ES-I3 (cell line): ENCODE results near the gene WNK1.

ENCODE experiments used
- H3K36me3 ChIP-seq: 2 replicates; pipeline ENCODE4 v1.6.1; 2013; ENCODE audit warnings: mild to moderate bottlenecking, low read length, control low read depth, moderate library complexity; ENCODE audit not compliant: insufficient read depth
- H3K4me1 ChIP-seq: 2 replicates; pipeline ENCODE4 v1.6.1; 2013; ENCODE audit warnings: mild to moderate bottlenecking, control low read depth, low read length; ENCODE audit not compliant: insufficient read depth
- H3K9ac ChIP-seq: 2 replicates; pipeline ENCODE4 v1.6.1; 2013; ENCODE audit warnings: low read depth, mild to moderate bottlenecking, low read length, moderate library complexity
- H3K9me3 ChIP-seq: 2 replicates; pipeline ENCODE4 v1.6.1; 2013; ENCODE audit warnings: mild to moderate bottlenecking, low read length, moderate library complexity; ENCODE audit not compliant: control insufficient read depth, insufficient read depth

Gene WNK1

GRCh38 chr12:953776-954175 lies 201.4 kb downstream of the WNK1 start:
- Histone ChIP-seq H3K36me3 (no peaks in the 10 kb centered on the region), H3K9me3 (no peaks in the 10 kb centered on the region; the same call in 1 of the 2 replicates), H3K4me1 (no peaks in the 10 kb centered on the region), H3K9ac (no peak overlapping the region)

GRCh38 chr12:954741-955140 lies 202.4 kb downstream of the WNK1 start:
- Histone ChIP-seq H3K9ac (no peak overlapping the region), H3K4me1 (no peaks in the 10 kb centered on the region), H3K36me3 (no peaks in the 10 kb centered on the region), H3K9me3 (no peaks in the 10 kb centered on the region; the same call in 1 of the 2 replicates)

GRCh38 chr12:955939-956338 lies 203.6 kb downstream of the WNK1 start:
- no peaks in the 10 kb centered on the region for H3K4me1 ChIP-seq
- no peak overlapping the region for H3K9ac ChIP-seq
- no peaks in the 10 kb centered on the region; the same call in 1 of the 2 replicates for H3K9me3 ChIP-seq
- no peaks in the 10 kb centered on the region for H3K36me3 ChIP-seq

- no peak overlapping the region for H3K9ac ChIP-seq
These were observed 206.3 kb downstream of the WNK1 start for GRCh38 chr12:958588-959123.

More at GRCh38 chr12:958588-959123, 206.3 kb downstream of the WNK1 start:
- Histone ChIP-seq H3K9me3 (no peaks in the 10 kb centered on the region; the same call in 1 of the 2 replicates), H3K36me3 (no peaks in the 10 kb centered on the region), H3K4me1 (no peaks in the 10 kb centered on the region)
